GM23338 (cell line): ENCODE measurements around the gene NYAP2. TPM values are rescaled to one million over a fixed set of nuclear protein-coding genes. Genes with fewer than 3 reads are reported as not detected.

Experiments used
- ATAC-seq: fragments of 200-7000 bp; cut with Tn5 transposase; 3 replicates; pipeline ENCODE4 v1.9.1; 2020
- DNase-seq: peaks from one replicate; pipeline ENCODE4 v3.0.0-alpha.2; 2015; ENCODE audit warnings: low spot score
- H2AFZ ChIP-seq: fragments of 200-600 bp; sonication (generic); 2 replicates; pipeline ENCODE4 v1.8.0; 2016; ENCODE audit warnings: antibody characterized with exemption, mild to moderate bottlenecking, moderate library complexity
- H3F3A ChIP-seq: fragments of 200-600 bp; sonication (generic); replicated peaks from 2 replicates; pipeline ENCODE4 v1.8.0; 2017; ENCODE audit warnings: antibody characterized with exemption, mixed run types, low read depth
- H3K27ac ChIP-seq: fragments of 200-600 bp; sonication (generic); 2 replicates; pipeline ENCODE4 v1.6.1; 2016; ENCODE audit warnings: low read depth
- H3K27me3 ChIP-seq: fragments of 200-600 bp; sonication (generic); 2 replicates; pipeline ENCODE4 v1.8.0; 2016; ENCODE audit warnings: mild to moderate bottlenecking, mixed run types, moderate library complexity; ENCODE audit not compliant: insufficient read depth
- H3K36me3 ChIP-seq: fragments of 200-600 bp; sonication (generic); 2 replicates; pipeline ENCODE4 v1.8.0; 2016; ENCODE audit warnings: mild to moderate bottlenecking; ENCODE audit not compliant: insufficient read depth
- H3K4me1 ChIP-seq: fragments of 200-600 bp; sonication (generic); 2 replicates; pipeline ENCODE4 v1.8.0; 2016; ENCODE audit warnings: mild to moderate bottlenecking, moderate library complexity; ENCODE audit not compliant: insufficient read depth
- H3K4me2 ChIP-seq: fragments of 200-600 bp; sonication (generic); 2 replicates; pipeline ENCODE4 v1.7.1; 2017; ENCODE audit warnings: mixed run types
- H3K4me3 ChIP-seq: fragments of 200-600 bp; sonication (generic); 2 replicates; pipeline ENCODE4 v1.6.1; 2016; ENCODE audit warnings: mixed run types
- H3K79me2 ChIP-seq: fragments of 200-600 bp; sonication (generic); replicated peaks from 2 replicates; pipeline ENCODE4 v1.8.0; 2017; ENCODE audit warnings: mild to moderate bottlenecking; ENCODE audit not compliant: insufficient read depth
- H3K9me2 ChIP-seq: fragments of 200-600 bp; sonication (generic); 2 replicates; pipeline ENCODE4 v1.8.0; 2017; ENCODE audit not compliant: insufficient read depth
- H4K20me1 ChIP-seq: fragments of 200-600 bp; sonication (generic); replicated peaks from 2 replicates; pipeline ENCODE4 v1.8.0; 2017; ENCODE audit warnings: mild to moderate bottlenecking; ENCODE audit not compliant: insufficient read depth
- H3K27ac Mint-ChIP-seq: 2 replicates; pipeline ENCODE4 v1.8.0; 2020; ENCODE audit warnings: inconsistent platforms, mild to moderate bottlenecking, moderate library complexity, mixed read lengths
- H3K27me3 Mint-ChIP-seq: 3 replicates; pipeline ENCODE4 v1.8.0; 2022; ENCODE audit warnings: low read depth, mild to moderate bottlenecking, moderate library complexity, mixed read lengths, inconsistent platforms; ENCODE audit not compliant: insufficient read depth, poor library complexity
- H3K36me3 Mint-ChIP-seq: 3 replicates; pipeline ENCODE4 v1.8.0; 2021; ENCODE audit warnings: low read depth, mild to moderate bottlenecking, inconsistent platforms, moderate library complexity, mixed read lengths
- H3K4me1 Mint-ChIP-seq: 3 replicates; pipeline ENCODE4 v1.8.0; 2020; ENCODE audit warnings: mild to moderate bottlenecking, inconsistent platforms, mixed read lengths
- H3K4me3 Mint-ChIP-seq: 3 replicates; pipeline ENCODE4 v1.8.0; 2021; ENCODE audit warnings: moderate library complexity, mild to moderate bottlenecking, inconsistent platforms, mixed read lengths
- H3K9me3 Mint-ChIP-seq: 3 replicates; pipeline ENCODE4 v1.8.0; 2020; ENCODE audit warnings: moderate library complexity, mild to moderate bottlenecking, inconsistent platforms, mixed read lengths
- CREB1 ChIP-seq: fragments of 250-450 bp; sonication (Bioruptor Pico); IDR thresholded peaks from 2 replicates; pipeline ENCODE4 v1.5.0; 2020; ENCODE audit warnings: low read depth, mild to moderate bottlenecking, moderate library complexity
- NANOG ChIP-seq: IDR thresholded peaks from 2 replicates; pipeline ENCODE4 v1.6.1; 2016; ENCODE audit warnings: antibody characterized with exemption, borderline replicate concordance
- POLR2AphosphoS5 ChIP-seq: IDR thresholded peaks from 2 replicates; pipeline ENCODE4 v1.6.1; 2016; ENCODE audit warnings: antibody characterized with exemption, low read depth
- STAT1 ChIP-seq: IDR thresholded peaks from one replicate; pipeline ENCODE4 v1.6.1; 2016; ENCODE audit warnings: antibody characterized with exemption; ENCODE audit not compliant: unreplicated experiment
- ZNF331 ChIP-seq: fragments of 250-450 bp; sonication (Bioruptor Pico); IDR thresholded peaks from 2 replicates; pipeline ENCODE4 v1.5.0; 2020; ENCODE audit warnings: low read depth, mild to moderate bottlenecking, moderate library complexity
- polyA plus RNA-seq: library from polyadenylated mRNA; unstranded; fragments of >200 nt; fragmentation: Nextera tagmentation; extraction: Ambion mirVana; gene quantifications from 2 replicates; pipeline ENCODE4 v1.2.1, GENCODE V29; 2016
- total RNA-seq: library from RNA; depleted of rRNA; stranded (reverse); fragments of >200 nt; shearing (Covaris generic); gene quantifications from 2 replicates; pipeline ENCODE4 v1.2.3, GENCODE V29; 2014
- TF ChIP-seq, protein P1 (sequence below): fragments of 250-450 bp; sonication (Bioruptor Pico); IDR thresholded peaks from 2 replicates; pipeline ENCODE4 v1.5.0; 2020; ENCODE audit warnings: mild to moderate bottlenecking, moderate library complexity
- TF ChIP-seq, protein P2 (sequence below): IDR thresholded peaks from 2 replicates; pipeline ENCODE4 v1.6.1; 2016; ENCODE audit warnings: antibody characterized with exemption

Gene NYAP2
- total and polyA plus RNA-seq, 2 experiments from 2014 or later: not detected

DNA sequence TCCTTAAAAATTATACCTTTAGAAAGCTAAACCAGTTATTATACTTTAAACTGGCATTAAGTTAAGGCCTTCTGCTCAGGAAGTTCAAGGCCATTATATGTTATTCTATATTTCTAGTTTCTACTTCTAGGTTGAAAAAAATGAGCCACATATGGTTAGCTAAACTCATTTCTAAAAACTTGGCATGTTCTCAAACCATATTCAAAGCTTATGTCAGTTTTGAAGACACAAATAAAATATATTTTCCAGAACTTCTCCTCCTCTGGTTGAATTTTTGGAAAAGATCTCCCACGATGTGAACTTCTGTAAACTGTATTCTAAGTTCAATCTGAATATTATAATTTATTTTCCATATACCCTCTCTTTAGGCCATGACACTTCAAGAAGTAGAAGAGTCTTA, 103.5 kb downstream of the NYAP2 start (continued):
- TF ChIP-seq, protein P1, sequence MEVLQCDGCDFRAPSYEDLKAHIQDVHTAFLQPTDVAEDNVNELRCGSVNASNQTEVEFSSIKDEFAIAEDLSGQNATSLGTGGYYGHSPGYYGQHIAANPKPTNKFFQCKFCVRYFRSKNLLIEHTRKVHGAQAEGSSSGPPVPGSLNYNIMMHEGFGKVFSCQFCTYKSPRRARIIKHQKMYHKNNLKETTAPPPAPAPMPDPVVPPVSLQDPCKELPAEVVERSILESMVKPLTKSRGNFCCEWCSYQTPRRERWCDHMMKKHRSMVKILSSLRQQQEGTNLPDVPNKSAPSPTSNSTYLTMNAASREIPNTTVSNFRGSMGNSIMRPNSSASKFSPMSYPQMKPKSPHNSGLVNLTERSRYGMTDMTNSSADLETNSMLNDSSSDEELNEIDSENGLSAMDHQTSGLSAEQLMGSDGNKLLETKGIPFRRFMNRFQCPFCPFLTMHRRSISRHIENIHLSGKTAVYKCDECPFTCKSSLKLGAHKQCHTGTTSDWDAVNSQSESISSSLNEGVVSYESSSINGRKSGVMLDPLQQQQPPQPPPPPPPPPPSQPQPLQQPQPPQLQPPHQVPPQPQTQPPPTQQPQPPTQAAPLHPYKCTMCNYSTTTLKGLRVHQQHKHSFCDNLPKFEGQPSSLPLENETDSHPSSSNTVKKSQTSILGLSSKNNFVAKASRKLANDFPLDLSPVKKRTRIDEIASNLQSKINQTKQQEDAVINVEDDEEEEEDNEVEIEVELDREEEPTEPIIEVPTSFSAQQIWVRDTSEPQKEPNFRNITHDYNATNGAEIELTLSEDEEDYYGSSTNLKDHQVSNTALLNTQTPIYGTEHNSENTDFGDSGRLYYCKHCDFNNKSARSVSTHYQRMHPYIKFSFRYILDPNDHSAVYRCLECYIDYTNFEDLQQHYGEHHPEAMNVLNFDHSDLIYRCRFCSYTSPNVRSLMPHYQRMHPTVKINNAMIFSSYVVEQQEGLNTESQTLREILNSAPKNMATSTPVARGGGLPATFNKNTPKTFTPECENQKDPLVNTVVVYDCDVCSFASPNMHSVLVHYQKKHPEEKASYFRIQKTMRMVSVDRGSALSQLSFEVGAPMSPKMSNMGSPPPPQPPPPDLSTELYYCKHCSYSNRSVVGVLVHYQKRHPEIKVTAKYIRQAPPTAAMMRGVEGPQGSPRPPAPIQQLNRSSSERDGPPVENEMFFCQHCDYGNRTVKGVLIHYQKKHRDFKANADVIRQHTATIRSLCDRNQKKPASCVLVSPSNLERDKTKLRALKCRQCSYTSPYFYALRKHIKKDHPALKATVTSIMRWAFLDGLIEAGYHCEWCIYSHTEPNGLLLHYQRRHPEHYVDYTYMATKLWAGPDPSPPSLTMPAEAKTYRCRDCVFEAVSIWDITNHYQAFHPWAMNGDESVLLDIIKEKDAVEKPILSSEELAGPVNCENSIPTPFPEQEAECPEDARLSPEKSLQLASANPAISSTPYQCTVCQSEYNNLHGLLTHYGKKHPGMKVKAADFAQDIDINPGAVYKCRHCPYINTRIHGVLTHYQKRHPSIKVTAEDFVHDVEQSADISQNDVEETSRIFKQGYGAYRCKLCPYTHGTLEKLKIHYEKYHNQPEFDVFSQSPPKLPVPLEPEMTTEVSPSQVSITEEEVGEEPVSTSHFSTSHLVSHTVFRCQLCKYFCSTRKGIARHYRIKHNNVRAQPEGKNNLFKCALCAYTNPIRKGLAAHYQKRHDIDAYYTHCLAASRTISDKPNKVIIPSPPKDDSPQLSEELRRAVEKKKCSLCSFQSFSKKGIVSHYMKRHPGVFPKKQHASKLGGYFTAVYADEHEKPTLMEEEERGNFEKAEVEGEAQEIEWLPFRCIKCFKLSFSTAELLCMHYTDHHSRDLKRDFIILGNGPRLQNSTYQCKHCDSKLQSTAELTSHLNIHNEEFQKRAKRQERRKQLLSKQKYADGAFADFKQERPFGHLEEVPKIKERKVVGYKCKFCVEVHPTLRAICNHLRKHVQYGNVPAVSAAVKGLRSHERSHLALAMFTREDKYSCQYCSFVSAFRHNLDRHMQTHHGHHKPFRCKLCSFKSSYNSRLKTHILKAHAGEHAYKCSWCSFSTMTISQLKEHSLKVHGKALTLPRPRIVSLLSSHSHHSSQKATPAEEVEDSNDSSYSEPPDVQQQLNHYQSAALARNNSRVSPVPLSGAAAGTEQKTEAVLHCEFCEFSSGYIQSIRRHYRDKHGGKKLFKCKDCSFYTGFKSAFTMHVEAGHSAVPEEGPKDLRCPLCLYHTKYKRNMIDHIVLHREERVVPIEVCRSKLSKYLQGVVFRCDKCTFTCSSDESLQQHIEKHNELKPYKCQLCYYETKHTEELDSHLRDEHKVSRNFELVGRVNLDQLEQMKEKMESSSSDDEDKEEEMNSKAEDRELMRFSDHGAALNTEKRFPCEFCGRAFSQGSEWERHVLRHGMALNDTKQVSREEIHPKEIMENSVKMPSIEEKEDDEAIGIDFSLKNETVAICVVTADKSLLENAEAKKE: no peak

DNA sequence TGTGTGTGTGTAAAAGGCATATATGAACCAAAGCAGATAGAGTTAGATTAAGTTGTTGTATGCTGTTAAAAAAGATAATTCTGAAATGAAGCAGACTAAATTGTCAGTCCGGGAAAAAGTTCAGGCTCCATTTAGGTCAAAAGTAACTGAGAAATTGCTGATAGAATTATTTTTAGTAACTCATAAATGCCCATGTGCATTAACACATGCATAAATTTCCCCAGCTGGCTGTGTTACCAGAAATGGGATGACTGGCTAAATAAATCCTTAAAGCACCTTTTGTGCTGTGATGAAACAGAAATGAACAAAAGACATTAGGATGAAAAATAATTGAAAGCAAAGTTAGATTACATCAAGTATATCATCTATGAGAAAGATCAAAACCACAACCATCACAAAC, 111.3 kb downstream of the NYAP2 start:
- Mint-ChIP-seq H3K4me3 (no peak overlapping the region), H3K9me3 (no peaks in the 10 kb centered on the region), H3K27me3 (no peaks in the 10 kb centered on the region), H3K27ac (no peak overlapping the region), H3K4me1 (peaks cover 3% of the 10 kb centered on the region; the same call in 2 of the 3 replicates), H3K36me3 (no peaks in the 10 kb centered on the region)
- no peak overlapping the region for H3K4me2 ChIP-seq
- H4K20me1 ChIP-seq: no peaks in the 10 kb centered on the region
- no peaks in the 10 kb centered on the region for H3F3A ChIP-seq
- H3K4me1 ChIP-seq: no peaks in the 10 kb centered on the region
- H3K36me3 ChIP-seq: no peaks in the 10 kb centered on the region
- ATAC-seq (no peak), DNase-seq (no peak)
- H3K79me2 ChIP-seq: no peaks in the 10 kb centered on the region
- no peak overlapping the region for H3K4me3 ChIP-seq
- no peak overlapping the region for H2AFZ ChIP-seq
- H3K27me3 ChIP-seq: no peaks in the 10 kb centered on the region
- H3K27ac ChIP-seq: no peak overlapping the region
- no peaks in the 10 kb centered on the region for H3K9me2 ChIP-seq
- TF ChIP-seq STAT1 (no peak), ZNF331 (no peak), POLR2AphosphoS5 (no peak), NANOG (no peak), CREB1 (CRISPR knock-in tag) (no peak)
- TF ChIP-seq, protein P2, sequence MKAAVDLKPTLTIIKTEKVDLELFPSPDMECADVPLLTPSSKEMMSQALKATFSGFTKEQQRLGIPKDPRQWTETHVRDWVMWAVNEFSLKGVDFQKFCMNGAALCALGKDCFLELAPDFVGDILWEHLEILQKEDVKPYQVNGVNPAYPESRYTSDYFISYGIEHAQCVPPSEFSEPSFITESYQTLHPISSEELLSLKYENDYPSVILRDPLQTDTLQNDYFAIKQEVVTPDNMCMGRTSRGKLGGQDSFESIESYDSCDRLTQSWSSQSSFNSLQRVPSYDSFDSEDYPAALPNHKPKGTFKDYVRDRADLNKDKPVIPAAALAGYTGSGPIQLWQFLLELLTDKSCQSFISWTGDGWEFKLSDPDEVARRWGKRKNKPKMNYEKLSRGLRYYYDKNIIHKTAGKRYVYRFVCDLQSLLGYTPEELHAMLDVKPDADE: no peak
- TF ChIP-seq, protein P1: no peak
